HG02571 (cell line): Measurements from ENCODE around the gene GULP1.
"Not testable (repeated sequence)": the region's sequence is repeated elsewhere in the genome, so short reads cannot be mapped to it uniquely, and the experiment has no call there.

Experiments used
- ATAC-seq: cut with Tn5 transposase; IDR thresholded peaks from one replicate; pipeline ENCODE4 v1.9.1; 2021; ENCODE audit warnings: mild to moderate bottlenecking, moderate library complexity; ENCODE audit not compliant: unreplicated experiment

GULP1 gene

GRCh38 chr2:188292348-188293239 is 920 bp downstream of the GULP1 start:
- ATAC-seq: no peak

GRCh38 chr2:188293601-188294351 is 2.1 kb downstream of the GULP1 start:
- no peak for ATAC-seq

GRCh38 chr2:188294352-188294926 is 2.8 kb downstream of the GULP1 start:
- ATAC-seq: no peak

- ATAC-seq: no peak
Observed at GRCh38 chr2:188295067-188295685, 3.5 kb downstream of the GULP1 start.

- ATAC-seq: no peak
Observed at GRCh38 chr2:188297978-188298377, 6.3 kb downstream of the GULP1 start.

- ATAC-seq: not testable (repeated sequence)
Observed at GRCh38 chr2:188298937-188299371, 7.3 kb downstream of the GULP1 start.

- ATAC-seq: no peak
Observed at GRCh38 chr2:188303363-188304031, 11.8 kb downstream of the GULP1 start.

GRCh38 chr2:188305271-188305670 is 13.6 kb downstream of the GULP1 start:
- ATAC-seq: no peak

- ATAC-seq: no peak
Observed at GRCh38 chr2:188306271-188306670, 14.6 kb downstream of the GULP1 start.

- ATAC-seq: no peak
Observed at GRCh38 chr2:188307850-188308283, 16.2 kb downstream of the GULP1 start.

- ATAC-seq: no peak
Observed at GRCh38 chr2:188308483-188308882, 16.8 kb downstream of the GULP1 start.

- ATAC-seq: no peak
Observed at GRCh38 chr2:188309364-188309763, 17.7 kb downstream of the GULP1 start.

- ATAC-seq: no peak
Observed at GRCh38 chr2:188314314-188315054, 22.8 kb downstream of the GULP1 start.

- no peak for ATAC-seq
Observed at GRCh38 chr2:188315750-188316149, 24.1 kb downstream of the GULP1 start.

GRCh38 chr2:188316342-188316741 is 24.7 kb downstream of the GULP1 start:
- no peak for ATAC-seq

GRCh38 chr2:188316791-188317423 is 25.2 kb downstream of the GULP1 start:
- no peak for ATAC-seq

- ATAC-seq: no peak
Observed at GRCh38 chr2:188318161-188318749, 26.6 kb downstream of the GULP1 start.

GRCh38 chr2:188319838-188320237 is 28.2 kb downstream of the GULP1 start:
- no peak for ATAC-seq

GRCh38 chr2:188320861-188321260 is 29.2 kb downstream of the GULP1 start:
- no peak for ATAC-seq
